NT2/D1 (cell line): ENCODE measurements around the gene SERPINE1.

Source experiments
- SUZ12 ChIP-seq: IDR thresholded peaks from 2 replicates; pipeline ENCODE4 v1.6.1; 2011; ENCODE audit not compliant: insufficient read length, insufficient read depth; ENCODE audit errors: extremely low read depth
- YY1 ChIP-seq: IDR thresholded peaks from 2 replicates; pipeline ENCODE4 v1.6.1; 2011; ENCODE audit not compliant: insufficient read length, insufficient read depth
- ZNF274 ChIP-seq: IDR thresholded peaks from 2 replicates; pipeline ENCODE4 v1.6.1; 2011; ENCODE audit warnings: mild to moderate bottlenecking, low read depth, low read length

DNA sequence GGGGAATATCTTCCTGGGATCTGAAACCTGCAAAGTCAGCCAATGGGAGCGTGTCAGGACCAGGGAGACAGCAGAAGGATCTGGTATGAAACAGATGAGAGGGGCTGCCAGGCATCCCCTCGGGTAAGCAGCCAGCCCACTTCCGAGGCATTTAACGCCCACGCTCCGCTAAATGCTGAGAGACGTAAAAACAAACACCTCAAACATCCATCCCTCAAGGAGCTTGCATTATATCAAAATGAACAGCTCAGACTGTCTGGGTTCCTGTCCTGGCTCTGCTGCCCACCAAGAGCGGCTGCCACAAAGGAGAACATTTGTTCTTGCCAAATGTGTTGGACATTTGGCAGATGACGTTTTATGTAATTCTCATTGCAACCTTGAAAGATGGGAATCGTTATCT is 7.0 kb upstream of the SERPINE1 start:
- TF ChIP-seq ZNF274 (no peak), SUZ12 (no peak), YY1 (no peak)
